Spleen (tissue), 7 donors: Measurements from ENCODE around the gene ADPRH.

ENCODE experiments used
- CTCF ChIP-seq, 11 experiments: fragments of 200-600 bp in 7 of 11; fragments of 450-650 bp in 4 of 11; sonication (generic) in 4 of 11; IDR thresholded peaks in 8 of 11; conservative IDR thresholded peaks in 3 of 11; 1 replicate in 7 of 11; 2 replicates in 4 of 11; pipeline versions ENCODE4 v1.4.0 to v1.8.0; 2016 to 2021; ENCODE audit warnings: antibody characterized with exemption in 11 of 11, inconsistent platforms in 4 of 11, mild to moderate bottlenecking in 1 of 11
- POLR2A ChIP-seq, 3 donors: fragments of 450-650 bp; IDR thresholded peaks; one replicate each; pipeline ENCODE4 v1.5.1; 2017; ENCODE audit warnings: antibody characterized with exemption in 3 of 3, mild to moderate bottlenecking in 1 of 3
- POLR2AphosphoS5 ChIP-seq, 3 donors: sonication (generic); formaldehyde crosslinking; IDR thresholded peaks; one replicate each; pipeline ENCODE4 v1.5.1; 2017; ENCODE audit warnings: antibody characterized with exemption in 3 of 3
- donor health status: DM: no; HTN: no; CAD: no; lungs with moderate emphysema.
- donor health status: DM: no; HTN: no; CAD: no.
- donor health status: DM: no; HTN: no; CAD: no.

GRCh38 chr3:119569156-119569555 lies 10.1 kb upstream of the ADPRH start:
- TF ChIP-seq POLR2AphosphoS5 (IDR thresholded peaks at IDR 0.05), result no peak
- no peak for TF ChIP-seq CTCF (IDR thresholded peaks at IDR 0.05 in 8 of 11, conservative IDR thresholded peaks at IDR 0.05 in 3 of 11)
- TF ChIP-seq POLR2A (IDR thresholded peaks at IDR 0.05), result no peak
